Fibroblast of gingiva (primary cell): ENCODE data around the gene LHX2.

ENCODE experiments used
- DNase-seq: peaks from one replicate; pipeline ENCODE4 v3.0.0-alpha.2; 2011; ENCODE audit warnings: low read depth

LHX2 gene

GRCh38 chr9:124032247-124032646 lies 20.7 kb downstream of the LHX2 start:
- no peak for DNase-seq

GRCh38 chr9:124033348-124033747 lies 21.8 kb downstream of the LHX2 start:
- DNase-seq, result no peak

GRCh38 chr9:124033967-124034366 lies 22.4 kb downstream of the LHX2 start:
- no peak for DNase-seq

DNA sequence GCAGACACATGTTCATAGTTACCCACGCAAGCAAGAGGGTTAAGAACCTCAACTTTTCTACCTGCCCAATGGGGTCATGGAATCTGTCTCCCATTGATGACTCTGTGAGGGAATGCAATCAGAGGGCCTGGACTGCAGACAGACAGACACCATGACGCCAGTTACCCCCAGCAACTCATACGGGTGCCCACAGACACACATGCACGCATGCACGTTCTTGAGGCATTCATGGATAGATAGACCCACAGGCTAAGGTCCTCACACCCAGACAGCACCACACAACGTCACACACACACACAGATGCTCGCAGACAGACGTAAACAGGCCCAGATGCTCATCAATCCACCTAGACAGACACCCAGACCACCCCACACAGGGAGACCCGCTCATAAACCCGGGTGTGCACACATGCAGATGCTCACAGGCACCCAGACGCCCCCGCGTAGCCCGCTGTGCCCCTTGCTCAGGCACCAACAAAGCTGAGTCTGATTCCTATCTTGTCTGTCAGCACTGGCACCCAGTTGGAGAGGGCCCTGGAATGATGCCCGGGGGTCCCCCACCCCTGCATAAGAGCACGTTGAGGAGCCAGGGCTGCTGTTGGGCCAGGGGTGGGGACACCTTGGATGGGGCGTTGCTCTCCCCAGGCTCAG lies 23.6 kb downstream of the LHX2 start:
- DNase-seq, result no peak

GRCh38 chr9:124036578-124036977 lies 25.0 kb downstream of the LHX2 start:
- no peak for DNase-seq

- DNase-seq, result no peak
Observed at GRCh38 chr9:124037790-124038189, 26.2 kb downstream of the LHX2 start.

- DNase-seq, result no peak
Observed at GRCh38 chr9:124038239-124038638, 26.7 kb downstream of the LHX2 start.

- DNase-seq, result no peak
Observed at GRCh38 chr9:124038790-124039633, 27.4 kb downstream of the LHX2 start.

DNA sequence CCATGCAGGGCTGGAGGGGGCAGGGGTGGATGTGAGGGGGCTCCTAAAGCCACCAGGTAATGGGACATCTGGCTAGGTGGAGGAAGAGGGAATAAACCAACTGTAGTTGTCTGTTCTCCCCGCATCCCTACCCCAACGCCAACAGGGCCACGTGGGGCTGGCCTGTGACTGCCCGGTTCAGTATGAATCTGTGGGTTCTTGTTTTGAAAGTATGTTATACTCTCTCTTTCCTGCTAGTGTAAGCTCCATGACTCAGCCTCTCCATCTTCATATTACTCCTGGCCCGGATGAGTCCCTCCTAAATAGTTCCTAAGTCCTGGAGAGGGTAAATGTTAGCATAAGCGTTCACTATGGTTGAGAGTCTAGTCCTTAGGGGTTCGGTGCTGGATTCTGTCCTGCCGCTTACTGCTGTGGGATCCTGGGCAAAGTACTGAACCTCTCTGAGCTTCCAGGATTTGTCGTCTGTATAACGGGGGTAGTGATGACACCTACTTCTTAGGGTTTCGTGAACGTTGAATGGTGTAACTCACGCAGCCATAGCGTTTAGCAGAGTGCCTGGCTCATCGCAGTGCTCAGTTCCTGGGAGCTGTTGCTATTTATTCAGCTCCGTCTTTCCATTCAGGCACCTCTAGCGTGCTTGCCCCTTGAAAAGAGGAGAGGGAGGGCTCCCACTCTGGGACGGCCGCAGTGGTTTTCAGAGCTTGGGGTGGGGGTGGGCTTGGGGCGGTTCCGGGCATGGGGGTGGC lies 28.8 kb downstream of the LHX2 start:
- DNase-seq, result peak; percentile 30

DNA sequence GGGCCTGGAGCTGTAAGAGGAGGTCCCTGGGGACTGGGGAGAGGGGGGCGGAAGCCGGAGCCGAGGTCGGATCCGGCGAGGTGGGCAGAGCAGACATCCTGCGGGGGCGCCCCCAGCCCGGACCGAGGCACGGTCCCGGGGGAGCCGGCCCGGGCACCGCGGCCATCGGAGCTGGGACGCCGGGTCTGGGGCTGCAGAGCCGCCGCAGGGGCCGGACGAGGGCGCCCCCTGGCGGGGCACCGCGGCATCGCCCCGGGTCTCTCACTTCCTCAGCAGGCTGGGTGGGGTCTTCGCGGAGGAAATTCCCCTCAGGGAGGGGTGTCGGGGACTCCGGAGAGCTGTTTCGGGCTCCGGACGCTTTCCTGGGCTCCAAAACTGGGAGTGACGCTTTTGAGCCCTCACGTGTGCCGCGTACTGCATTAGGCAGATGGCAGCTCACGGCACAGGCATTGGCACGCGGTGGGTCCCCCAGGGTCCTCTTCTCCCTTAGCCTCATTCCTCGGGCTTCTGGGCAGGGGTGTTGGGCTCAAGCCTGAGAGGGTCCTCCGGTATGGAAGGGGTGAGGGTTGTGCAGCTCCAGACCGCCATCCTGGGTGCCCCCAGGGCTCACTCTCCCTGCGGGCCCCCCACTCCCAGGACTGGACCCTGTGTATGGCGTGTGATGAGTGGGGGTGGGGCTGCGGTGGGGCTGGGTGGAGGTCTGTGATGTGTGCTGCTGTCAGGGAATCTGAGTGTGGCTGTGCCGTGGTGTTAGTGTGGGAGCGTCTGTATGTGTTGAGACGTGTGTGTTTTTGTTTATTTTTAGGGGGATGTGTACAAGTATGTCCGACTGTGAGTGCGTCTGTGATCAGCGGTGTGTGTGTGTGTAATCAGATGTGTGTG lies 29.6 kb downstream of the LHX2 start:
- DNase-seq, result no peak

- no peak for DNase-seq
Observed at GRCh38 chr9:124041817-124042116, 30.2 kb downstream of the LHX2 start.

- no peak for DNase-seq
Observed at GRCh38 chr9:124042201-124042721, 30.7 kb downstream of the LHX2 start.

DNA sequence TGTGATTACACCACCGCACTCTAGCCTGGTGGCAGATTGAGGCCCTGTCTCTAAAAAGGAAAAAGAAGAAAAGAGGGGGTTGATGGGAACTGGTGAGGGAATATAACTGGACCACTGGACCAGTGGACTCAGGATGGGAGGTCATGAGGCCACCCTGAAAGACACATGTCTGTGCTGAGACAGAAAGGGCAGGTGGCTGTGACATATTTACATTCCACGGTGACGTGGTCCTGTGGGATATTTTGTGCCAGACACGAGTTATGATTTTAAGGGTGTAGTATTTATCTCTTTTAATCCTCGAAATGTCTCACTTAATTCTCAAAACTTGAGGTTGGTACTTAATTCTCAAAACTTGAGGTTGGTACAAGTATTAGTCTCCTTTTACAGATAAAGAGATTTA lies 32.9 kb downstream of the LHX2 start:
- no peak for DNase-seq

- no peak for DNase-seq
Observed at GRCh38 chr9:124045076-124045829, 33.7 kb downstream of the LHX2 start.

- no peak for DNase-seq
Observed at GRCh38 chr9:124045830-124046177, 34.2 kb downstream of the LHX2 start.

DNA sequence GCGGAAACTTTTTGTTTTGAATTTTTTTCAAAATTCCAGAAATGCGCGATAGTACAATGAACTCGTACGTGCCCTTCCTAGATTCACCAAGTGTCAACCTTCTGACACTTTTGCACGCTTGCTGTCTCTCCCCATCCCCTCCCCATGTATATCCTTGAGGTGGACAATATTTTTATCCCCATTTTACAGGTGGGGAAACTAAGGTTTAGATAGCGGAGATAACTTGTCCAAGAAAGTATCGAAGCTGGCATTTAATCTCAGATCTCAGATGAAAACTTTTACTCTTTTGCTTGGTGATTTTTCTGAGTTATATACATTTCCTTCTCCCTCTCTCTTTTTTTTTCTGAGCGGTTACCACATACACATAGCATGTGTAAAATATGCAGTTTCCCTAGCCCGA lies 34.6 kb downstream of the LHX2 start:
- DNase-seq, result no peak

- no peak for DNase-seq
Observed at GRCh38 chr9:124047251-124047672, 35.7 kb downstream of the LHX2 start.

- DNase-seq, result no peak
Observed at GRCh38 chr9:124050955-124051354, 39.4 kb downstream of the LHX2 start.

DNA sequence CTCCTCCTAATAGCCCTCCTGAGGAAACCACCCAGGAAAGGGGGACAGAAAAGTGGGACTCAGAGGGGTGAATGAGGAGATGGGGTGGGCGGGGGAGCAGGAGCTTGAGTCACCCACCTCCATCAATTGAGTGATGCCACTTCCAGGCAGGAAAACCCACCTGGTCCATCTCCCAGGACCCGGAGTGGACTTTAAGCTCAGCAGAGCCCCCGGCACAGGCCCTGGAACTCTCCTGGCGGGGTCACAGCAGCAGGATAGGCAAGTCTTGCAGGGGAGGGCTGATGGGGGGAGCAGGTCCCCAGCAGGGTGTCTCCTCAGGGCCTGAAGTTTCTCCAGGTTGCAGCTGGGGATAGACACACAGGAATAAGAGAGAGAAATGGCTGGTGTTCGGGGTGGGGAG lies 40.8 kb downstream of the LHX2 start:
- no peak for DNase-seq

- peak; percentile 32 for DNase-seq
Observed at GRCh38 chr9:124054582-124055227, 43.1 kb downstream of the LHX2 start.
